Measurements from ENCODE around the gene YES1.

- TF ChIP-seq CTCF (conservative IDR thresholded peaks at IDR 0.05) (no peak), ZFX (IDR thresholded peaks at IDR 0.05) (no peak)
These were observed 4.1 kb upstream of the YES1 start for GRCh38 chr18:816088-816653.
